ENCODE measurements around the gene SMIM36.

DNA sequence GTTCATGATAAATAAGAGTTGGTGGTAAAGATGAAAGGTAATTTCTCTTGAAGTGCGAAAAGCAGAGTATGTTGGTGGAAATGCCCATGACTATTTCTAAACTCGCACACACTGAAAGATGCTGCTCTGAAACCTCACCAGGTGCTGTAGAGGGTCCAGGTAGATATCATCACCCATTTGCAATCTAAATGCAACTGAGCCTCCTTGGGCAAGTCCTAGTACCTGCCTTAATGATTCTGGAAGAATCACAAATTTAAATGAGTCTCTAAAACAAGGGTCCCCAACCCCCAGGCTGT, 83.7 kb downstream of the SMIM36 start:
- TF ChIP-seq CTCF (IDR thresholded peaks at IDR 0.05) (no peak), ZFX (IDR thresholded peaks at IDR 0.05; ENCODE audit: borderline replicate concordance) (no peak)

All from 22Rv1 (cell line).